Adrenal gland (tissue), 5 donors: Measurements from ENCODE around the gene CHPT1.

Experiments
- CTCF ChIP-seq, 6 experiments: fragments of 450-650 bp in 4 of 6; fragments of 200-600 bp in 2 of 6; sonication (generic) in 1 of 6; IDR thresholded peaks; 1 replicate in 5 of 6; 2 replicates in 1 of 6; pipeline versions ENCODE4 v1.5.1 to v1.8.0; 2016 to 2021; ENCODE audit warnings: antibody characterized with exemption in 6 of 6, mild to moderate bottlenecking in 2 of 6, moderate library complexity in 1 of 6
- POLR2A ChIP-seq, 2 donors: fragments of 450-650 bp; IDR thresholded peaks; one replicate each; pipeline ENCODE4 v1.6.1; 2017; ENCODE audit warnings: antibody characterized with exemption in 2 of 2, mild to moderate bottlenecking in 2 of 2, moderate library complexity in 1 of 2
- donor health status: DM: no; HTN: no; CAD: no.

DNA sequence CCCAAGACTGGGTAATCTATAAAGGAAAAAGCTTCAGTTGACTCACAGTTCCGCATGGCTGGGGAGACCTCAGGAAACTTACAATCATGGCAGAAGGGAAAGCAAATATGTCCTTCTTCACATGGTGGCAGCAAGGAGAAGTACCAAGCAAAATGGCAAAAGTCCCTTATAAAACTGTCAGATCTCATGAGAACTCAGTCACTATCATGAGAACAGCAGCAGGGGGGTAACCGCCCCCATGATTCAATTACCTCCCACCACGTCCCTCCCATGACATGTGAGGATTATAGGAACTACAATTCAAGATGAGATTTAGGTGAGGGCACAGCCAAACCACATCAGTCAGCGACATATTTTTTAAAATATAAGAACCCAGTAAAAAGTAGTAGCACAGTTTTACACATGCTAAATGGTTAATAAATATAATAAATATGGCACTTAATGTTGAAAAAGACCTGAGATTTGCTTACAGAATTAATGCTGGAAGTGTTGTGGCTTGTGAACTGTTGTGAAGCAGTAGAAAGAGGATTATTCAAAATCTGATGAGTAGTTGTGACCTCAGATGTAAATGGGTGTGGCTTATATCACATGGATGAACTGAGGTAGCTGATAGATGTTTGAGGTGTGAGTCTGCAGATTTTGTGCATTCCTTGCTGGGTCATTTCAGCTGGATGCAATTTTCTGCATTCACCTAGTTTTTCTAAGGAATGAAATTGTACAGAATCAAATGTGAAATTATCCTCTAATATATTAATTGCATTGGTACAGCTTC, 46.9 kb upstream of the CHPT1 start:
- TF ChIP-seq CTCF (IDR thresholded peaks at IDR 0.05), result no peak
- TF ChIP-seq POLR2A (IDR thresholded peaks at IDR 0.05), result no peak
